H1 (cell line): Measurements from ENCODE around the gene TAS2R1. TPM values are rescaled to one million over a fixed set of nuclear protein-coding genes. Genes with fewer than 3 reads are reported as not detected.

Source experiments
- CTCF ChIA-PET: fragments of 300-600 bp; sonication (Branson Sonifier 250); formaldehyde crosslinking; loops from one replicate; lab custom pipeline; 2021; ENCODE audit not compliant: partially characterized antibody; lab: Charles Lee
- POLR2A ChIA-PET: fragments of 300-600 bp; sonication (Branson Sonifier 250); formaldehyde crosslinking; loops from one replicate; lab custom pipeline; 2021; ENCODE audit warnings: inconsistent platforms; ENCODE audit not compliant: partially characterized antibody; lab: Charles Lee
- DNase-seq, 2 experiments: peaks; one replicate each; pipeline versions ENCODE4 v3.0.0 to v3.0.0-alpha.2; 2010 to 2022; ENCODE audit warnings: low spot score in 2 of 2, low read depth in 1 of 2, mixed read lengths in 1 of 2
- FAIRE-seq: peaks from 2 replicates; lab custom pipeline; 2011; peaks lifted over from hg19 to GRCh38; lab: Jason Lieb, UNC
- H2AFZ ChIP-seq: 2 replicates; pipeline ENCODE4 v1.8.1; 2012; ENCODE audit warnings: low read length, inconsistent platforms
- H2AK5ac ChIP-seq: 2 replicates; pipeline ENCODE4 v1.6.1; 2013; ENCODE audit warnings: low read depth, low read length
- H2BK120ac ChIP-seq: replicated peaks from 2 replicates; pipeline ENCODE3; 2013; ENCODE audit warnings: low read depth, low read length, inconsistent platforms
- H2BK12ac ChIP-seq: 2 replicates; pipeline ENCODE4 v1.6.1; 2013; ENCODE audit warnings: low read depth, low read length
- H2BK15ac ChIP-seq: 2 replicates; pipeline ENCODE4 v1.6.1; 2013; ENCODE audit warnings: low read length
- H2BK20ac ChIP-seq: 2 replicates; pipeline ENCODE4 v1.6.1; 2013; ENCODE audit warnings: low read length
- H2BK5ac ChIP-seq: 2 replicates; pipeline ENCODE4 v1.6.1; 2013; ENCODE audit warnings: low read depth, low read length
- H3K14ac ChIP-seq: 2 replicates; pipeline ENCODE4 v1.6.1; 2013; ENCODE audit warnings: inconsistent platforms; ENCODE audit not compliant: insufficient read length
- H3K18ac ChIP-seq: 2 replicates; pipeline ENCODE4 v1.6.1; 2013; ENCODE audit warnings: low read length; ENCODE audit errors: extremely low read depth
- H3K23ac ChIP-seq: 2 replicates; pipeline ENCODE4 v1.6.1; 2013; ENCODE audit warnings: inconsistent platforms; ENCODE audit not compliant: insufficient read length
- H3K23me2 ChIP-seq: 2 replicates; pipeline ENCODE4 v1.6.1; 2013; ENCODE audit warnings: low read depth, low read length
- H3K27ac ChIP-seq: 2 replicates; pipeline ENCODE4 v1.6.1; 2011; ENCODE audit warnings: low read depth, low read length, inconsistent platforms
- H3K27me3 ChIP-seq, 4 experiments: replicated peaks in 1 of 4; 1 replicate in 1 of 4; 2 replicates in 3 of 4; pipeline versions ENCODE4 v1.6.1 to v1.8.1; 2011 to 2013; ENCODE audit warnings: low read length in 3 of 4, mild to moderate bottlenecking in 3 of 4, inconsistent platforms in 2 of 4, mixed read lengths in 2 of 4, moderate library complexity in 1 of 4; ENCODE audit not compliant: control insufficient read depth in 3 of 4, insufficient read depth in 3 of 4; ENCODE audit errors: extremely low read depth in 1 of 4
- H3K36me3 ChIP-seq, 4 experiments: 2 replicates each; pipeline versions ENCODE4 v1.6.1 to v1.8.1; 2011 to 2013; ENCODE audit warnings: mild to moderate bottlenecking in 4 of 4, low read length in 3 of 4, moderate library complexity in 2 of 4, control low read depth in 1 of 4, inconsistent platforms in 1 of 4; ENCODE audit not compliant: insufficient read depth in 4 of 4, control insufficient read depth in 2 of 4
- H3K4ac ChIP-seq: replicated peaks from 2 replicates; pipeline ENCODE3; 2013; ENCODE audit warnings: low read length, low read depth, mixed read lengths, inconsistent platforms; ENCODE audit not compliant: insufficient read length
- H3K4me1 ChIP-seq, 4 experiments: replicated peaks in 1 of 4; 1 replicate in 1 of 4; 2 replicates in 3 of 4; pipeline versions ENCODE4 v1.6.1 to v1.8.1; 2011 to 2013; ENCODE audit warnings: low read length in 3 of 4, inconsistent platforms in 2 of 4, mixed read lengths in 1 of 4; ENCODE audit not compliant: insufficient read depth in 4 of 4, control insufficient read depth in 3 of 4
- H3K4me2 ChIP-seq, 2 experiments: 2 replicates each; pipeline versions ENCODE4 v1.6.1 to v1.8.1; 2011 to 2013; ENCODE audit warnings: low read depth in 2 of 2, low read length in 2 of 2, control low read depth in 1 of 2, inconsistent platforms in 1 of 2, mild to moderate bottlenecking in 1 of 2; ENCODE audit not compliant: insufficient read depth in 1 of 2
- H3K4me3 ChIP-seq, 4 experiments: fragments of 200-600, 300-600 bp in 1 of 4; sonication (generic), shearing (Covaris generic), sonication (Bioruptor Twin) in 1 of 4; 2 replicates each; pipeline versions ENCODE4 v1.5.1 to v1.8.1; 2011 to 2016; ENCODE audit warnings: low read length in 4 of 4, low read depth in 3 of 4, control low read depth in 2 of 4, inconsistent platforms in 2 of 4, mild to moderate bottlenecking in 2 of 4, mixed read lengths in 1 of 4, moderate library complexity in 1 of 4; ENCODE audit not compliant: insufficient read depth in 2 of 4; ENCODE audit errors: extremely low read depth in 1 of 4
- H3K56ac ChIP-seq: replicated peaks from 2 replicates; pipeline ENCODE3; 2013; ENCODE audit warnings: low read depth, mild to moderate bottlenecking, mixed read lengths, low read length, inconsistent platforms; ENCODE audit not compliant: insufficient read length
- H3K79me1 ChIP-seq: 2 replicates; pipeline ENCODE4 v1.6.1; 2013; ENCODE audit warnings: low read depth, low read length, control low read depth
- H3K79me2 ChIP-seq, 2 experiments: 2 replicates each; pipeline versions ENCODE4 v1.6.1 to v1.8.1; 2012 to 2013; ENCODE audit warnings: low read length in 2 of 2, mild to moderate bottlenecking in 2 of 2, inconsistent platforms in 1 of 2; ENCODE audit not compliant: insufficient read depth in 2 of 2, control insufficient read depth in 1 of 2
- H3K9ac ChIP-seq, 4 experiments: replicated peaks in 1 of 4; 1 replicate in 1 of 4; 2 replicates in 3 of 4; pipeline versions ENCODE4 v1.6.1 to v1.8.1; 2011 to 2013; ENCODE audit warnings: low read depth in 3 of 4, low read length in 3 of 4, control low read depth in 2 of 4, mild to moderate bottlenecking in 2 of 4, moderate library complexity in 2 of 4, inconsistent platforms in 1 of 4; ENCODE audit errors: extremely low read depth in 1 of 4
- H3K9me3 ChIP-seq, 2 experiments: 2 replicates each; pipeline versions ENCODE4 v1.6.1 to v1.8.1; 2012 to 2013; ENCODE audit warnings: mild to moderate bottlenecking in 2 of 2, moderate library complexity in 2 of 2, control low read depth in 1 of 2, inconsistent platforms in 1 of 2, low read depth in 1 of 2, low read length in 1 of 2, mixed read lengths in 1 of 2; ENCODE audit not compliant: insufficient read depth in 2 of 2
- H4K20me1 ChIP-seq, 2 experiments: replicated peaks in 1 of 2; 2 replicates each; pipeline versions ENCODE3 to v1.8.1; 2011 to 2013; ENCODE audit warnings: inconsistent platforms in 2 of 2, low read length in 2 of 2, mild to moderate bottlenecking in 1 of 2; ENCODE audit not compliant: insufficient read depth in 2 of 2, control insufficient read depth in 1 of 2
- H4K5ac ChIP-seq: 2 replicates; pipeline ENCODE4 v1.6.1; 2013; ENCODE audit warnings: low read length, low read depth, mixed read lengths, inconsistent platforms; ENCODE audit not compliant: insufficient read length
- H4K8ac ChIP-seq: 2 replicates; pipeline ENCODE4 v1.8.0; 2013; ENCODE audit warnings: mild to moderate bottlenecking, moderate library complexity, low read length, inconsistent platforms; ENCODE audit not compliant: insufficient read depth; ENCODE audit errors: extremely low read depth
- H4K91ac ChIP-seq: replicated peaks from 2 replicates; pipeline ENCODE3; 2013; ENCODE audit warnings: low read length, mixed read lengths, inconsistent platforms; ENCODE audit not compliant: insufficient read length
- EZH2 ChIP-seq: fragments of 200-600 bp; sonication (generic); IDR thresholded peaks from 2 replicates; pipeline ENCODE4 v1.7.1; 2012; ENCODE audit warnings: low read depth, mild to moderate bottlenecking, moderate library complexity, low read length, inconsistent platforms; ENCODE audit not compliant: severe bottlenecking
- JUND ChIP-seq: IDR thresholded peaks from 2 replicates; pipeline ENCODE4 v1.6.1; 2011; ENCODE audit warnings: mild to moderate bottlenecking, improper control_type of control experiment, low read length
- KDM5A ChIP-seq: fragments of 200-600 bp; IDR thresholded peaks from 2 replicates; pipeline ENCODE4 v1.7.1; 2012; ENCODE audit warnings: mild to moderate bottlenecking, low read length, inconsistent platforms, mixed read lengths
- POU5F1 ChIP-seq: IDR thresholded peaks from 2 replicates; pipeline ENCODE4 v1.6.1; 2011; ENCODE audit warnings: low read depth, mild to moderate bottlenecking, low read length, moderate library complexity
- SAP30 ChIP-seq: fragments of 300-600 bp; sonication (generic); IDR thresholded peaks from 2 replicates; pipeline ENCODE4 v1.7.1; 2012; ENCODE audit warnings: low read length, moderate library complexity, mild to moderate bottlenecking, inconsistent platforms; ENCODE audit not compliant: insufficient read depth, insufficient replicate concordance
- SIN3A ChIP-seq, 2 experiments: IDR thresholded peaks in 1 of 2; conservative IDR thresholded peaks in 1 of 2; 2 replicates each; pipeline ENCODE4 v1.6.1; 2011 to 2012; ENCODE audit warnings: low read length in 2 of 2, improper control_type of control experiment in 1 of 2, low read depth in 1 of 2, mild to moderate bottlenecking in 1 of 2
- SIX5 ChIP-seq: IDR thresholded peaks from 2 replicates; pipeline ENCODE4 v1.6.1; 2011; ENCODE audit warnings: mild to moderate bottlenecking, low read depth, low read length
- SP4 ChIP-seq: IDR thresholded peaks from 2 replicates; pipeline ENCODE4 v1.6.1; 2012; ENCODE audit warnings: low read length, inconsistent platforms
- WGBS, 2 experiments: shearing (Covaris generic) in 1 of 2; methylation state at CpG; one replicate each; pipeline versions ENCODE4 v1.1.6 to v1.1.7; 2013 to 2015; ENCODE audit warnings: low lambda C conversion rate in 2 of 2, mixed read lengths in 2 of 2, inconsistent platforms in 1 of 2, low coverage in 1 of 2, missing lambda C conversion rate in 1 of 2; ENCODE audit not compliant: insufficient replicate concordance in 2 of 2, insufficient coverage in 1 of 2, insufficient read length in 1 of 2; ENCODE audit errors: extremely low coverage in 1 of 2, missing lambda C conversion rate in 1 of 2; 5-methylcytosine and 5-hydroxymethylcytosine counted together
- polyA plus RNA-seq, 7 experiments: library from polyadenylated mRNA; depleted of rRNA in 3 of 7; stranded (reverse) in 5 of 7; unstranded in 2 of 7; fragments of >200 nt in 5 of 7; fragments of 200-250 nt in 2 of 7; gene quantifications; 1 replicate in 5 of 7; 2 replicates in 1 of 7; 4 replicates in 1 of 7; pipeline versions ENCODE4 v1.2.1 to v1.2.3, GENCODE V29; 2011 to 2013; ENCODE audit warnings: missing spikeins in 2 of 7, mixed read lengths in 2 of 7
- total RNA-seq: library from RNA; stranded (reverse); fragmentation: NEBNext Ultra II Directional; extraction: Animal tissue kit (Norgen Biotek cat#: 25700); gene quantifications from 2 replicates; pipeline ENCODE4 v1.2.1, GENCODE V29; 2021

TAS2R1 gene
- total and polyA plus RNA-seq, 2 of the 8 experiments (the other 6 are each of a cell fraction or from before 2014, with no cell fraction given), result not detected

- H3K14ac ChIP-seq, result no peak overlapping the region
- no peak overlapping the region for H3K4me2 ChIP-seq
- H4K91ac ChIP-seq, result no peak overlapping the region
- H3K4ac ChIP-seq, result no peak overlapping the region
- H4K20me1 ChIP-seq, result peaks cover 0 to 2% of the 10 kb centered on the region in 2 experiments
- H3K27me3 ChIP-seq, result no peaks in the 10 kb centered on the region
- no peak overlapping the region for H2BK20ac ChIP-seq
- TF ChIP-seq SIN3A (conservative IDR thresholded peaks at IDR 0.05 in 1 of 2, IDR thresholded peaks at IDR 0.05 in 1 of 2; ENCODE audit: low read depth in 1 of 2, low read length in 2 of 2) (no peak), POU5F1 (no peak), EZH2 (no peak), KDM5A (no peak), SIX5 (no peak), SP4 (no peak), SAP30 (no peak), JUND (no peak)
- H2BK120ac ChIP-seq, result no peak overlapping the region
- H3K79me2 ChIP-seq, result no peaks in the 10 kb centered on the region
- H3K18ac ChIP-seq, result no peak overlapping the region
- DNase-seq, result no peak
- peaks cover 0 to 4% (median 0%) of the 10 kb centered on the region in 4 experiments; a peak in 1 of 7 replicates for H3K4me1 ChIP-seq
- no peak overlapping the region for H3K23ac ChIP-seq
- no peak overlapping the region for H4K8ac ChIP-seq
- no peak overlapping the region for H2BK5ac ChIP-seq
- ChIA-PET POLR2A (no interaction called here), CTCF (interaction anchor here (1.1 kb wide), 1 partner anchor 11 kb away, joined by 3 read pairs; no protein-coding TSS in a partner anchor)
- no peak overlapping the region for H2BK12ac ChIP-seq
- H2AFZ ChIP-seq, result no peak overlapping the region
- no peaks in the 10 kb centered on the region for H3K79me1 ChIP-seq
- H4K5ac ChIP-seq, result no peak overlapping the region
- no peak overlapping the region for H2AK5ac ChIP-seq
- no peak overlapping the region for H3K27ac ChIP-seq
- 94% methylated on average over 3 of the region's 3 CpGs; no CpG with 5 or more reads in 1 of the 2 experiments for WGBS, 2 experiments
- no peak overlapping the region for H2BK15ac ChIP-seq
- H3K23me2 ChIP-seq, result no peaks in the 10 kb centered on the region
- no peak overlapping the region for H3K56ac ChIP-seq
- H3K4me3 ChIP-seq, result no peak overlapping the region
- H3K9me3 ChIP-seq, result no peaks in the 10 kb centered on the region
- no peak for FAIRE-seq
- H3K9ac ChIP-seq, result no peak overlapping the region
- no peaks in the 10 kb centered on the region for H3K36me3 ChIP-seq
Measured at GRCh38 chr5:9615331-9615730, 14.8 kb downstream of the TAS2R1 start.
